ENCODE data around the gene RAB3B. TPM values are rescaled to one million over a fixed set of nuclear protein-coding genes. Genes with fewer than 3 reads are reported as not detected.

Gene RAB3B
- total and polyA plus RNA-seq, 11 donors, result 0.02 to 0.14 (median 0.11) TPM; not detected in 8

DNA sequence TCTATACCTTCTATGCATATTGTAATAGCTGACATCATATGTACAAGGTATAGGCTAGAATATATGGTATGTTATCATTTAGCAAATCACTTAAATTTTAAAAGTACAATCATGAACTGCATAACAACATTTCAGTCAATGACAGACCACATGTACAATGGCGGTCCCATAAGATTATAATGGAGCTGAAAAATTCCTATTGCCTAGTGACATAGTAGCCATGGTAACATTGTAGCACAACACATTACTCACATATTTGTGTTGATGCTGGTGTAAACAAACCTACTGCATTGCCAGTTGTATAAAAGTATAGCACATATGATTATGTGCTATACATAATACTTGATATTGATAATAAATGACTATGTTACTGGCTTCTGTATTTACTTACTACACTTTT lies 8.9 kb downstream of the RAB3B start:
- intact Hi-C loops (cut with DNase I), result no loop called here
- no peaks in the 10 kb centered on the region for H3K27me3 ChIP-seq
- no peaks in the 10 kb centered on the region for H3K9me3 ChIP-seq
- H3K4me1 ChIP-seq, result no peaks in the 10 kb centered on the region
- no peak for TF ChIP-seq CTCF (IDR thresholded peaks at IDR 0.05)
- TF ChIP-seq POLR2A (IDR thresholded peaks at IDR 0.05), result no peak
- no peak overlapping the region for H3K4me3 ChIP-seq
- no peak for DNase-seq
- no peak for ATAC-seq
- no peaks in the 10 kb centered on the region for H3K36me3 ChIP-seq
- WGBS, 4 donors, result 87 to 97% (median 94%) methylated on average over 1 of the region's 1 CpG
- H3K27ac ChIP-seq, result no peak overlapping the region

DNA sequence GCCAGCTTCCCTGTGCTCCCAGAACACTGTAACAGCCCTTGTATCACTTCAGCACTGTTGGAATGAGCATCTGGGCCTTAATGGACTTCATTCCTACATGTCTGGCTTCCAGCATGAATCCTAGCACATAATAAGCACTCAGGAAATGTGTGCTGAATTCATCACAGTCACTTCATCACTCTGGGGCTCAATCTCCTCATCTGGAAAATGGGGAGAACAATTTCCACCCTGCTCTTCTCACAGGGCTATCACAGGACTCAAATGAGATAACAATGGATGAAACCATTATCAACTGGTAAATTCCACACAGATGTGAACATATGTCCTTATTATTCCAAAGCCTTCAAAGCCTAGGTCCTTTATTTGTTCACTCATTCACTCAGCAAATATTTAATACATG lies 12.4 kb downstream of the RAB3B start:
- ATAC-seq (no peak), DNase-seq (no peak)
- H3K9me3 ChIP-seq, result no peaks in the 10 kb centered on the region
- H3K4me3 ChIP-seq, result no peak overlapping the region
- no peaks in the 10 kb centered on the region for H3K36me3 ChIP-seq
- intact Hi-C loops (cut with DNase I), result no loop called here
- H3K4me1 ChIP-seq, result no peaks in the 10 kb centered on the region
- H3K27me3 ChIP-seq, result no peaks in the 10 kb centered on the region
- no peak overlapping the region for H3K27ac ChIP-seq
- no peak for TF ChIP-seq POLR2A (IDR thresholded peaks at IDR 0.05)
- TF ChIP-seq CTCF (IDR thresholded peaks at IDR 0.05), result no peak

DNA sequence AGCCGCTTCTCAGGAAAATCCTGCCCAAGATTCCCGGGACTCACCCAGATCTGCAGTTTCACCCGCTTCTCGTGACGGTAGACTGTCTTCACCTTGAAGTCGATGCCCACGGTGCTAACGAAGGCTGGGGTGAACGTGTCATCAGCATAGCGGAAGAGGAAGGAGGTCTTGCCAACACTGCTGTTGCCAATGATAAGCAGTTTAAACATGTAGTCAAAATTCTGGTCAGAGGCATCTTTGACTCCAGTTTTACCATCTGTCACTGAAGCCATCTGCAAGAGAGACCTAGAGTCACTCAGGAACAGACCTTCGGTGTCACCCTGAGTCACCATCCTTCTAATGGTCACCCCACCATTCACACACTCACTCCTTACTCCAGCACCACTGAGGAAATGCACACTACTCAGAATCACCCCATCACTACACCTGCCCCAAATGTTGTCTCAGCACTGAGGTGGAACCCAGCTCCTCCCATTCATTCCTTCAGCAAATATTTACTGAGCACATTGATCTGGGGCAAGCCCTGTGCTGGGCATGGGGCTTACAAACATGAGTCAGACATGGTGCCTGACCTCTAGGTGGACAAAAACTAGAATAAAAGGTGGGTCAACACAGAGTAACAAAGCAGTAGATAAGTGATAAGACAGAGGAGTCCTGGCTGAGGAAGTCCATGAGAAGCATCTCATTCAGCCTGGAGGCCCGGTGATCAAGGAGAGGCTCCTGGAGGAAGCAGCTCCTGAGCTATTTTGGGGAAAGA lies 13.5 kb downstream of the RAB3B start:
- TF ChIP-seq POLR2A (IDR thresholded peaks at IDR 0.05) (no peak), CTCF (IDR thresholded peaks at IDR 0.05) (no peak)
- no peak overlapping the region for H3K27ac ChIP-seq
- no peaks in the 10 kb centered on the region for H3K36me3 ChIP-seq
- intact Hi-C loops (cut with DNase I), result no loop called here
- WGBS, 4 donors, result 79 to 85% (median 82%) methylated on average over 12 of the region's 12 CpGs
- ATAC-seq (no peak), DNase-seq (no peak)
- no peaks in the 10 kb centered on the region for H3K9me3 ChIP-seq
- no peaks in the 10 kb centered on the region for H3K27me3 ChIP-seq
- H3K4me1 ChIP-seq, result no peaks in the 10 kb centered on the region
- no peak overlapping the region for H3K4me3 ChIP-seq

DNA sequence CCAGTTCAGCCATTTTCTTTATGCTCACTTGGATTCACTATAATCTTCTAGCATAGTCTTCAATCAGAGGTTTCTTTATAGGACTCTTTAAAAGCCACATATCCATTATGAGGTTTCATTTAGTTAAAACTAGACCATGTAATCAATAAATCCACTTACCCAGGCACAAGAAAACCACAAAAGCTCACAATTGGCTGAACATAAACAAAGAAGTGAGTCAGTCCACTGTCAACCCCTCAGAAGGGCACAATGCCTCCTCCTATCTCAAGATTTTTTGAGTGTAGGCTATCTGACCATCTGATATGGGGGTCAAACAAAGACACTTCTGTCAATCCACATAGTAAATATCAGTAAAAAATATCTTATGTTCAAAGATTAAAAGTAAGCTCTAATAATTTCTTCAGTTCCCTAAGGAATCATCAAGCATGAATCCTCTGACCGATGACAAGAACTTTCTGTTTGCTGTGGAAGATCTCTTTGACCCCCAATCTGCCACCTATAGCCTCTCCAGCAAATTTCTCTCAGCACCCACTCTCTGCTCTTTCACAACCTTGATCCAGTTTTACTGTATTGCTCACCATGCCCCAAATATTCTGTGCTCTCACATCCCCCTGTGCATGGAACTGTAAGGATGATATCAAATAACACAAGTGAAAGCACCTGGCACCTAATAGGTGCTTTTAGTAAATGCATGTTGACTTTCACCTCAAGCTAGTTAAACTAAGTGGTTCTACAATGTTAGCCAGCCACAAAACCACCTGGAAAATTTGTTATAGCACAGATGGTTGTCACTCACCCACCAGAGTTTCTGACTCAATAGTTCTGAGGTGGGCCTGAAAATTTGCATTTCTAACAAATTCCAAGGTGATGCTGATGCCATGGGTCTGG lies 16.7 kb downstream of the RAB3B start:
- 79 to 91% (median 89%) methylated on average over 1 of the region's 1 CpG for WGBS, 4 donors
- TF ChIP-seq CTCF (IDR thresholded peaks at IDR 0.05) (no peak), POLR2A (IDR thresholded peaks at IDR 0.05) (no peak)
- ATAC-seq, result no peak
- DNase-seq, result no peak
- H3K27ac ChIP-seq, result no peak overlapping the region
- H3K4me1 ChIP-seq, result no peaks in the 10 kb centered on the region
- no peaks in the 10 kb centered on the region for H3K36me3 ChIP-seq
- no peaks in the 10 kb centered on the region for H3K9me3 ChIP-seq
- H3K4me3 ChIP-seq, result no peak overlapping the region
- no peaks in the 10 kb centered on the region for H3K27me3 ChIP-seq
- intact Hi-C loops (cut with DNase I), result no loop called here

Measured in heart left ventricle (tissue), 16 donors.